Measurements from ENCODE around the gene TMOD1.
"Not testable (repeated sequence)": the region's sequence is repeated elsewhere in the genome, so short reads cannot be mapped to it uniquely, and the experiment has no call there.

Gene TMOD1

DNA sequence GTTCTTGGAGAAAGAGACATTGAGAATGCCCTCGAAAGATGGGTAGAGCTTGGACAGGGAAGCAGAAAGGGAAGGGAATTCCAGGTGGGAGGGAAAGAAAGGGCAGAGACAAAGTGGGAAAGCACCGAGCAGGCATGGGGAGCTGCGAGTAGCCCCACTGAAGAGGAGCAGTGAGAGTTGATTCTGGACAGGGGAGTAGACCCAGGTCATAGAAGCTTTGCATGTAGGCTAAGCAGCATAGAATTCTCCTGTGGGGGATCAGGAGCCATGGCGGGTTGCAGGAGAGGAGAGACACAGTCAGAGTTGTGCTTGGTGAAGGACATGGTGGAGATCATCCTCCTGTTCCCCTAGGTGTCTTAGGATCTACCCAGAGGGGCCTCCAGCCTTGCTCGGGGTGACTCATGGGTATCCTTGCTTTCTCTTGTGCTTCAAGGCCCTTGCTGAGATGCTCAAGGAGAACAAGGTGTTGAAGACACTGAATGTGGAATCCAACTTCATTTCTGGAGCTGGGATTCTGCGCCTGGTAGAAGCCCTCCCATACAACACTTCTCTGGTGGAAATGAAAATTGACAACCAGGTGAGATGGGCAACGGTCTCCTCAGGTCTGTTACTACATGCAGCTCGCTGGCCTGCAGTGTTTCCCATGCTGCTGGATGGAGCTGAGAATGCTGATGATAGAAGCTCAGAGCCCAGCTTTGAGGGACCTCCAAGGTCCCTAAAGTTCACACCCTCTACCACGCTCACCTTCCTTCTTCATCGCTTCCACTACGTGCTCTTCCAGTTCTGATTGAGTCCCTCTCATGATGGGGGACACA lies 67.2 kb downstream of the TMOD1 start:
- no peak for DNase-seq

DNA sequence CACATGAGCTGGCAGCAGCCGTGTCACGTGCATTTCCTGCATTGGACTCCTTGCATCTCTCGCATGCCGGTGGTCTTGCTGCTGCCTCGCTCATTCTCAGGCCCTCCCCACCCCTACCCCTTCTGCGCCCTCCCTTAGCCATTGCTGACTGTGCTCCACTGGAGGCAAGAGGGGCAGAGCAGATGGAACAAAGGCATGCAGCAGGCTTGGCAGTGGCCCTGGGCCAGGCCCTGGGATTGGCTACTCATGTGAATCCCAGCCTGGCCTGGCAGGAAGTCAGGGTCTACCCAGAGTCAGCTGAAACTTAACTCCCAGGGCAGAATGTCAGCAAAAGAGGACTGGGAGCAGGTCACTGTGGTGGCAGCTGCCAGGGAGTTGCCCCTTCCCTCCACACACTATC lies 69.4 kb downstream of the TMOD1 start:
- DNase-seq: no peak

DNA sequence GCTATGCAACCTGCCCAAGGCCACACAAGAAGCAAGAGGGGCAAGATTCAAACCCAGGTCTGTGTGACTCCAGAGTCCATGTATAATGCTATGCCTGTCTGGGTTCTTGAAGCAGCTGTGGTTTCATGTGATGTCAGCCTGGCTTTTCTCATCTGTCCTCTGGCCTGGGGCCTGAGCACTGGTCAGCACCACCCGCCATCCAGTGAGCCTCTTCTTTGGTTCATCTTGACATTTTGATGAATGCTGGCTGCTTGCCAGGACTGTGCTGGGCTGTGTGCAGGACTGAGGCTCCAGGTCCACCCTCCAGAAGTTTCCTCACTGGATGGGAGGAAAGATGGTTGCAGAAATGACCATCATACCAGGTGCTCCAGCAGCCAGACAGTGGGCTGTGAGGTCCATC lies 70.2 kb downstream of the TMOD1 start:
- DNase-seq: no peak

DNA sequence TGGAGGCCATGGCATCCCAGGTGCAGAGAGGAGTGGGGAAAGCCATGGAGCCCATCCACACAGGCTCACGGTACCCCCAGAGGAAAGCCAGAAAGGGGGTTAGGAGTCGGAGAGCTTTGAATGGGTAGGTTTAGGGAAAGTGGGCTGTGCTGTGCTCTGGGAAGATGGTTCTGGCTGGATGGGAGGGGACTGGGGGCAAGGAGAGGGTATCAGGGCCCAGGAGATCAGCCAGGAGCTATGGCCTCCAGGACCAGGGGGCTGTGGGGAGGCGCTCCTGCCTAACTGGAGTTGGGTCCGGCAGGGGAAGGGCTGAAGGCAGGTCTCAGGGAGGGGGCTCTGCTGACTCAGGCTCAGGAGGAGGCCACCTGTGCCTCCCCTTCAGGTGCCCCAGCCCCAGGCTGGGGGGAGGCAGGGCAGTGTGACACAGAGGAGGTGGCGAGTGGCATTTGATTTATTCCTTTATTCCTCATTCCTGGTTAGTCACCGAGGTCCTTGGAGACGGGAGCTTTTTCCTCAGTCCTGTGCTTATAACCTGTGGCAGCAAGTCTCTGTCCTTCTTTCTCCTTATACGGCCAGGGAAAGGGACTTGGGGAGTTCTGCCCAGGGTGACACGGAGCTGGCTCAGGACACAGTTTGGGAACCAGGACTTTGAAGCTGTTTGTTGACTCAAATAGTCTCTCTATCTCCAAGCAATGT lies 70.9 kb downstream of the TMOD1 start:
- DNase-seq: no peak

DNA sequence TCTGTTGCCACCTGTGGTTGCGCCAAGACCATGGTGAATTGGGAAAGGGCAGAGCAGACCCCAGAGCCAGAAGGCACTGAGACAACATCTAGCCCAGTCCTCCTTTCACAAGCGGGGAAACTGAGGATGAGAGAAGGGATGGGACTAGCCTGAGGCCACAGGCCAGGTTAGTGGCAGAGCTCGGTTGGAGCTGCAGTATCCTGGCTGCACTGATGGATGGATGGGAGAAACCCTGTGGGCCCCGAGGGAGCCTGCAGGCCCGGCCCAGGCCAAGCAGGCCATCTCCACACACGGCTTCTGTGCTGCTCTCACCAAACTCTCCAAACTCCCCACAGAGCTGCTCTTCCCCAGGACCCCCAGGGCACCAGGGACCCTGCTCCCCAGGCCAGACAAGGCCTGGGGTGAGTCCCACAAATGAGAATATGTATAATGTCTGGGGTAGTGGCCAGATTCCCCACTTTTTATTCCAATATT lies 71.5 kb downstream of the TMOD1 start:
- DNase-seq: no peak

DNA sequence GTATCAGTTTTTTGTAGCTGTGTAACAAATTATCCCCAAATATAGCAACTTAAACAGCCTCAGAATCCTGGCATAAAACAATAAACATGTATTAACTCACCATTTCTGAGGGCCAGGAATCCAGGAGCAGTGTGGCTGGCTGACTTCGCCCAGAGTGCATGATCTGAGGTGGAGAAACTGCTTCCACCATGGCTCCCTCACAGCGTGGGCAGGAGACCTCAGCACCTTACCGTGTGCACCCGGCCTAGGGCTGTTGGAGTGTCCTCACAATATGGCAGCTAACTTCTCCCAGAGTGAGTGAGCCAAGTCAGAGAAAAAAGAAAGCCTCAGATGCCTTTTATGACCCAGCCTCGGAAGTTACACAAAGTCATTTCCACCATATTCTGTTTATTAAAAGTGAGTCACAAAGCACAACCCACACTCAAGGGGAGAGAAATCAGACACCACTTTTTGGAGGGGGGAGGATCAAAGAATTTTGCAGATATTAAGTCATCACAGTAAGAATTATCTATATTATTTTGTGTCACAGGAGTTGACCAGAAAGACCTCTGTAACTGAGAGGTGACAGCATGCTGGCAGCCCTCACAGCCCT lies 72.1 kb downstream of the TMOD1 start:
- DNase-seq: no peak

DNA sequence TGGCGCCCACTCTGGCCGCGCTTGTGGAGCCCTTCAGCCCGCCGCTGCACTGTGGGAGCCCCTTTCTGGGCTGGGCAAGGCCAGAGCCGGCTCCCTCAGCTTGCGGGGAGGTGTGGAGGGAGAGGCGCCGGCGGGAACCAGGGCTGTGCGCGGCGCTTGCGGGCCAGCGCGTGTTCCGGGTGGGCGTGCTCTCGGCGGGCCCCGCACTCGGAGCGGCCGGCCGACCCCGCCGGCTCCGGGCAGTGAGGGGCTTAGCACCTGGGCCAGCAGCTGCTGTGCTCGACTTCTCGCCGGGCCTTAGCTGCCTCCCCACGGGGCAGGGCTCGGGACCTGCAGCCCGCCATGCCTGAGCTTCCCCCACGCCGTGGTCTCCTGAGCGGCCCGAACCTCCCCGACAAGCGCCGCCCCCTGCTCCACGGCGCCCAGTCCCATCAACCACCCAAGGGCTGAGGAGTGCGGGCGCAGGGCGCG lies 72.7 kb downstream of the TMOD1 start:
- DNase-seq: not testable (repeated sequence)

DNA sequence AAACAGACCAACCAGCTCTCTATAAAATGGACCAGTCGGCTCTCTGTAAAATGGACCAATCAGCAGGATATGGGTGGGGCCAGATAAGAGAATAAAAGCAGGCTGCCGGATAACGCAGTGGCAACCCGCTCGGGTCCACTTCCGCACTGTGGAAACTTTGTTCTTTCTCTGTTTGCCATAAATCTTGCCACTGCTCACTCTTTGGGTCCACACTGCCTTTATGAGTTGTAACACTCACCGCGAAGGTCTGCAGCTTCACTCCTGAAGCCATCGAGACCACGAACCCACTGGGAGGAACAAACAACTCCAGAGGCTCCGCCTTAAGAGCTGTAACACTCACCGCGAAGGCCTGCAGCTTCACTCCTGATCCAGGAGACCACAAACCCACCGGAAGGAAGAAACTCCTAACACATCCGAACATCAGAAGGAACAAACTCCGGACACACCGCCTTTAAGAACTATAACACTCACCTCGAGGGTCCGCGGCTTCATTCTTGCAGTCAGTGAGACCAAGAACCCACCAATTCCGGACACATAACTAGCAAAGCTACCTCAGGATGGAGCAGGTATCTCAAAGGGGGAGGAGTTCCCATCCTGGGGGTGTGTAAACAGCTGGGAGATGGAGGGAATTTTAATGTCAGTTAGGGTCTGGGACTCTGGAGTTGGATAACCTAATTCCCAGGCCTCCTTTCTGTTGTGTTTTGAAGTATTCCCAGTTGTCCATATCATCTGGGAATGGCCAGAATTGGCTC lies 73.6 kb downstream of the TMOD1 start:
- DNase-seq: peak; percentile 11

DNA sequence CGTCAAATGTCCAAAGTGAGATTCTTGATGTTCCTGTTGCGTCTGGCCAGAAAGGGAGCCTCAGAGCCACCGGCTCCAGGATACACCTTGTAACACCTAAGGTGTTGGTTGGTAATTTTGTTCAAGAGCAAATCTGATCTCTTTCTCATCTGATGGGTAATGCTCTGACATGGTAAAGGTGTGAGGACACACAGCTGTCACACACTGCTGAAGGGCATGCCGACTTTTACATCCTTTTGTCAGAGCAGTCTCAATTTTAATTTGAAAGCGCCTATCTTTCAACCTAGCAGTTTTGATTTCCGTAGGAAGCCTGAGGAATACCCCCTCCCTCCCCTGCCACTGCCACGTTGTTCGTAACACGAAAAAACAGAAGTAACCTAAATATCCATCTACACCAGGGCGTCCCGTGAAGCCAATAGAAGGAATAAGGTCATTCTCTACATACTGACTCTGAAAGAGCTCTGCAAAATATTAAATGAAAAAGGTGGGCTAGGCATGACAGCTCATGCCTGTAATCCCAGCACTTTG lies 74.3 kb downstream of the TMOD1 start:
- DNase-seq: no peak

DNA sequence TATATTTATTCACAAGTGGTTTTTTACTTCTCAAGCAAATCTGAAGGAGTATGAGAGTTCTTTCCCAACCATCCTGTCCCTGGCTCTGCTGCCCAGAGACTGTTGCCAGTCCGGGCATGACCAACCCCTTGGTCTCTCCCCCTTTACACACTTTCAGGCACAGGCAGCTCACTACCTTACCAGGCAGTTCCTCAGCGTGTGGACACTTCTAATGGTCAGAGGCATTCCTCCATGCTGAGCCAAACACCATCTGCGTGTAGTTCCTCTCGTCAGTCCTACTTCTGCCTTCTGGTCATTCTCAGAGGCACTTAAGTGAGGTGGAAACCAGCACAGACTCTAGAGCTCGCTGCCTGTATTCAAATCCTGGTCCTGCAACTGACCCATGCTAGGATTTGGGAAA lies 75.6 kb downstream of the TMOD1 start:
- DNase-seq: no peak

DNA sequence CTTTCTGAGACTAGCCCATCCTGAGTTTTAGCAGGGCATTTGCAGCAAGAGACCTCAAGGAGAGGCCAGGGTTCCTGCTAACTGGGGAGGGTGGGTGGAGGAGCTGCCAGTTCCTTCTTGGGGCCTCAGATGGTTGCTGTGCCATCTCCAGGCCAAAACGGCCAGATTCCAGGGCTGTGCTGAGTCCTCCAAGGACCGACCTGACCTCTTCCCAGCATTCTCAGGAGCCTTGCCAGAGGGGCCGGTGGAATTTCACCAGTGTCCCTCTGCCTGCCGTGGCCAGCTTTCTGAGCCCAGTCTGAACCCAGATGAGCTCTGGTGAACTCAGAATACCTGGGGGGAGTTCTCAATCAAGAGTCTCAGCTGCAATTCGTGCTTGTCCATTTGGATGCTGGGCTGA lies 77.4 kb downstream of the TMOD1 start:
- DNase-seq: no peak

DNA sequence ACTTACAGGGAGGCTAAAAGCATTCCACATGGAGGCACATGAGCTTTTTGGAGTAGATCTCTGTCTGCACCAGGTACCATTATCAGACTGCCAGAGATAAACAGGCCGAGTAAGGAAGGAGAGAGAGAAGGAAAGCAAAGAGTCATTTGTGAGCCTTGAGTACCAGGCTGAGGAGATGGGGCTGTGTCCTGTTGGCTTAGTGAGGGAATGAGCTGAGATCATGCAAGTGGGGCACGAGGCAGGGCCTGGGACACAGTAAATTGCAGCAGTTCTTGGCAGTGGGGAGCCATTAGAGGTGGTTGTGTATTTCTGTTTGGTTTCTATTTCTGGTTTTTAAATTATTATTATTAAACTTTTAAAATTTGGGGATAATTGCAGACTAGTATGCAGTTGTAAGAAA lies 78.4 kb downstream of the TMOD1 start:
- no peak for DNase-seq

DNA sequence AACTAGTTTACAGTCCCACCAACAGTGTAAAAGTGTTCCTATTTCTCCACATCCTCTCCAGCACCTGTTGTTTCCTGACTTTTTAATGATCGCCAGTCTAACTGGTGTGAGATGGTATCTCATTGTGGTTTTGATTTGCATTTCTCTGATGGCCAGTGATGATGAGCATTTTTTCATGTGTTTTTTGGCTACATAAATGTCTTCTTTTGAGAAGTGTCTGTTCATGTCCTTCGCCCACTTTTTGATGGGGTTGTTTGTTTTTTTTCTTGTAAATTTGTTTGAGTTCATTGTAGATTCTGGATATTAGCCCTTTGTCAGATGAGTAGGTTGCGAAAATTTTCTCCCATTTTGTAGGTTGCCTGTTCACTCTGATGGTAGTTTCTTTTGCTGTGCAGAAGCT lies 80.1 kb downstream of the TMOD1 start:
- DNase-seq: not testable (repeated sequence)

DNA sequence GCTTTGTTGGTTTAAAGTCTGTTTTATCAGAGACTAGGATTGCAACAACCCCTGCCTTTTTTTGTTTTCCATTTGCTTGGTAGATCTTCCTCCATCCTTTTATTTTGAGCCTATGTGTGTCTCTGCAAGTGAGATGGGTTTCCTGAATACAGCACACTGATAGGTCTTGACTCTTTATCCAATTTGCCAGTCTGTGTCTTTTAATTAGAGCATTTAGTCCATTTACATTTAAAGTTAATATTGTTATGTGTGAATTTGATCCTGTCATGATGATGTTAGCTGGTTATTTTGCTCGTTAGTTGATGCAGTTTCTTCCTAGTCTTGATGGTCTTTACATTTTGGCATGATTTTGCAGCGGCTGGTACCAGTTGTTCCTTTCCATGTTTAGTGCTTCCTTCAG lies 83.3 kb downstream of the TMOD1 start:
- DNase-seq: not testable (repeated sequence)

DNA sequence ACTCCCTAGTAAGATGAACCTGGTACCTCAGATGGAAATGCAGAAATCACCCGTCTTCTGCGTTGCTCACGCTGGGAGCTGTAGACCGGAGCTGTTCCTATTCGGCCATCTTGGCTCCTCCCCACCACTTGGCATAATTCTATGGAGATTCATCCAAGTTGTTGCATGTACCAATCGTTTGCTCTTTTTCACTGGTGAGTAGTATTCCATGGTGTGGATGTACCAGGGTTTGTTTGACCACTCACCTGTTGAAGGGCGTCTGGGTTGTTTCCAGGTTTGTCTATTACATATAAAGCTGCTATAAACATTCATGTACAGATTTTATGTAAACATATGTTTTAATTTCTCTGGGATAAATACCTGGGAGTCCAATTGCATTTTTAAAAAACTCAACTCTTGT lies 85.4 kb downstream of the TMOD1 start:
- not testable (repeated sequence) for DNase-seq

DNA sequence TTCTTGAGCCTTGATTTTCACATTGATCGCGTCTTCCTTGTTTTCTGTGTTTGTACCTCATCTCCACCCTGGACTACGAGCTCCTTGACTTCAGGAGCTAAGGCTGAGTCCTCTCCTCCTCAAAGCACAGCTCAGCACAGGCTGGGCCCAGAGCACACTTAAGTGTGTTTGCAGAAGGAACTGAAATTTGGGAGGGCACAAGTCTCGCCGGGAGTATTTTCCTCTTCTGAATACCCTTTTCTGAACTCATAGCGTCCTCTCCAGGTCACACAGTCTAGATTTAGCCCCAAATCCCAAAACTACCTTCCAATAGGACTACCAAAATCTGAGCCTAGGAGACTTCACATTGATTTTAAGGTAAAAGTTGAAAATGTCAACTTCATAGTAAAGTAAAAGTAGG lies 90.1 kb downstream of the TMOD1 start:
- no peak for DNase-seq

DNA sequence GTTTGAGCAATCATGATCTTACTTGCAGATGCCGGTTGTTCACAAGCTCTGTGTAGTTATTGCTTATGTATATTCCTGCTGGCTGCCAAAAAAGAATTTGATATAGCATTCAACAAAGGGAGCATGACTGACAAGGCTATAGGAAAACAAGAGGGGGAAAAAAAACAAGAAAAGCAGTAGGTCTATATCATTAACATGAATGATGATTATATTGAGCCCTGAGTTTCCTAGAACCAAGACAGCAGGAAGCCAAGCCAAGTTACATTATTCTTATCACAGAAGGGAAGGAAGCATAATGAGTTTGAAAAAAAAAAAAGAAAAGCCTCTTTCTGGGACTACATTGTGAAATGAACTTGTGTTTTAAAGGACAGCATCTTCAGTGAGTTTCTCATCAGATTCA lies 90.7 kb downstream of the TMOD1 start:
- DNase-seq: no peak

DNA sequence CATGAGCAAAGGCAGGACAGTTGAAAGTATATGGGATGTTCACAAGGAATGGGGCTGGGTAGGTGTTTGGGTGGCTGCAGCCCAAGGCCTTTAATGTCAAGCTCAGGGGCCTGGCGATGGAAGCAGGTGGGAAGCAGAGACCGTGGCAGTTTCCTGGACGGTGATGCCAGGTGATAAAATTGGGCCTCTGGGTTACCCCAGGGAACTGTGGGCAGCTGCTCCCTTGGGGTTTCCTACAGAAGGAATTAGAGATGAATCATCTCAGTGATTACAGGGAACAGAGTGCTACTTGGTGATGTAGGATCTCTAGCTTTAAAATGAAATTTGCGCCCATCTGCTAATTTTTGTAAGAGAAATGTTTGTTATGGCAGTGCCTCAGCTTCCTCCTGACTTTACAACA lies 92.5 kb downstream of the TMOD1 start:
- no peak for DNase-seq

DNA sequence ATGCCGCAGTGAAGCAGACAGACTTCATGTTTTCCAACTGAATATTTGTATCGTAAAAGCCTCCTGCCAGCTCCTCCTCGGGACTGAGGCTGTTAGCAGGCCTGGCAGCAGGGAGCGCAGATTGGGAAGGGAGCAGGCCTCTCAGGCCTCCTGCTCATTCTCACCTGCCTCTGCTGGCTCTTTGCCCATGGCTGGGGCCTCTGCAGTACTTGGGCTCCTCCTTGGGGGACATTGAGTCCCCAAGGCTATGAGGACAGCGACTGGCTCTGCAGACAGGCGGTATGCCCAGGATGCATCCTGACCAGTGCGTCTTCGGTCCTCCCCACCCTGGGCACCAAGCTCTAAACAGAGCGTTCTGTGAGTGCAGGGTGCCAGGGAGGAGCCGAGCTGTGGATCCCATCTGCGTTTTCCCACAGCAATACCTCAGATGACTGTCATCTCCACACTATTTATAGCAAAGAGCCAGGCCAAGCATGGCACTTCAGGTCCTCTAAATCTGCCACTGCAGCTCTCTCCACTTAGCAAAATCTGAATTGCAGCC lies 93.0 kb downstream of the TMOD1 start:
- no peak for DNase-seq

DNA sequence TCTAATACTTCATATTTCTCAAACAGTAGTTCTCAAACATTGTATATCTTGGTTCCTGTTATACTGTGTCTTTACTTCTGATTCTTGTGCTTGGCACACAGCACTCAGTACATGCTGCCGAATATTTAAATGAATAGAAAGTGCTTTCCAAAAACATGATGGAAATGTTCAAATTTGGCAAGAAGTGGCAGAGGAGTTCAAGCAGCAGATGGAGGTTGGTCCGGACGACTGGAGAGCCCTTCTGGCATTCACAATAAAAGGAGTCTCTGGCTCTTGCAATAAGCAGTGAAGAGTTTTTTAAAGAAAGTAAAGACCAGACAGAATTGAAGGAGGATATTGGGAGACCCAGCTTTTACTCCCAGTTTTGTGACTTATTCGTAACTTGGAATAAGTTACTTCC lies 95.4 kb downstream of the TMOD1 start:
- DNase-seq: no peak

DNA sequence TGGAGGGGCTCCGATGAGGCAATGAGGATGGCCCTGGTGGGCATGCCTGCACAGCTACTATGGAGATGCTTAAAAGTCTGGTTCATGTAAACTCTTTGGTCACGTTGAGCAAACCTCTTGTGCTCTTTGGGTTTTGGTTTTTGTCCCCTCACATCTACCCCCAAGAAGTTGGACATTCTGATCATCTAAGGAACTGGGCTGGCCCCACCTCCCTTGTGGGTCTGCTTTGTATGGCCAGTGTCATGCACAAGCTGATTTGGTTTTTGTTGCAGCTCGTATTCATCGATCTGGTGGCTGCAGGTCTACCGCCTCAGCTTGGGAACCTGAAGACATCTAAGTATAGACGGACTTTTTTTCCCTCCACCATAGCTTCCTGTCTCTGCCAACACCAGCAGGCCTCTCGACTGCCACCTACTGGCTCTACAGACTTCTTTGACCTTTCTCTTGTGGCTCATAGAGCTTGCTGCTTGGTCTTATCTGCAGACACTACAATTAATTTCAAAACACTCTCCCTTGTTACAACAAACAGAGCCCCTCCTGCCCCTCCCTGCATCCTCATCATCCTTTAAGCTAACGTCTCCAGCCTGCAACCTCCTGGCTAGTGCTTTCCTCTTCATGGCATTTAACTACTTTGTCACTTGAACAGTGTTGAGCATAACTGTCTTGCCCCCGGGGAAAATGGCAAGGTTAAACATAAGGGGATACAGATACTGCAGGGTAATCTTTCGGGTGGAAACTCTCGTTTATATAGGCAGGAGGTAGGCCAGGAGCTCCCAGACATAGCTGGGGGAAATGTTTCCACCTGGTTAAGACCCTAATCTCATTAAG lies 97.2 kb downstream of the TMOD1 start:
- DNase-seq: peak; percentile 72
